HG03342 (cell line): Measurements from ENCODE around the gene SCAMP5.

Experiments
- ATAC-seq: cut with Tn5 transposase; IDR thresholded peaks from one replicate; pipeline ENCODE4 v1.9.1; 2021; ENCODE audit warnings: mild to moderate bottlenecking, moderate library complexity; ENCODE audit not compliant: unreplicated experiment

Gene SCAMP5

GRCh38 chr15:74976159-74976558 lies 19.2 kb upstream of the SCAMP5 start:
- no peak for ATAC-seq

- ATAC-seq, result no peak
Measured at GRCh38 chr15:74977599-74977998, 17.8 kb upstream of the SCAMP5 start.

- no peak for ATAC-seq
Measured at GRCh38 chr15:74978077-74978476, 17.3 kb upstream of the SCAMP5 start.

- no peak for ATAC-seq
Measured at GRCh38 chr15:74978503-74978902, 16.9 kb upstream of the SCAMP5 start.

GRCh38 chr15:74982183-74982582 lies 13.2 kb upstream of the SCAMP5 start:
- ATAC-seq, result no peak

GRCh38 chr15:74983725-74984231 lies 11.6 kb upstream of the SCAMP5 start:
- peak; percentile 52 for ATAC-seq

- ATAC-seq, result no peak
Measured at GRCh38 chr15:74988007-74988800, 7.2 kb upstream of the SCAMP5 start.

GRCh38 chr15:74989527-74989926 lies 5.8 kb upstream of the SCAMP5 start:
- ATAC-seq, result no peak

- no peak for ATAC-seq
Measured at GRCh38 chr15:74992619-74993018, 2.7 kb upstream of the SCAMP5 start.

GRCh38 chr15:74994236-74994635 lies 1.1 kb upstream of the SCAMP5 start:
- ATAC-seq, result no peak

GRCh38 chr15:74994685-74995084 lies 678 bp upstream of the SCAMP5 start:
- no peak for ATAC-seq

GRCh38 chr15:74995779-74996765 lies 709 bp downstream of the SCAMP5 start:
- no peak for ATAC-seq

GRCh38 chr15:74997141-74997540 lies 1.8 kb downstream of the SCAMP5 start:
- ATAC-seq, result no peak

- ATAC-seq, result no peak
Measured at GRCh38 chr15:74997543-74997942, 2.2 kb downstream of the SCAMP5 start.

- ATAC-seq, result no peak
Measured at GRCh38 chr15:75001310-75001709, 5.9 kb downstream of the SCAMP5 start.

- no peak for ATAC-seq
Measured at GRCh38 chr15:75002398-75002797, 7.0 kb downstream of the SCAMP5 start.

GRCh38 chr15:75007216-75007615 lies 11.9 kb downstream of the SCAMP5 start:
- ATAC-seq, result no peak

GRCh38 chr15:75008221-75008625 lies 12.9 kb downstream of the SCAMP5 start:
- peak; percentile 42 for ATAC-seq

- ATAC-seq, result peak; percentile 89
Measured at GRCh38 chr15:75008629-75009326, 13.4 kb downstream of the SCAMP5 start.

GRCh38 chr15:75016431-75016830 lies 21.1 kb downstream of the SCAMP5 start:
- ATAC-seq, result no peak

- no peak for ATAC-seq
Measured at GRCh38 chr15:75019916-75020315, 24.6 kb downstream of the SCAMP5 start.
